HCT116 (cell line): ENCODE results near the gene TTC39C. TPM values are rescaled to one million over a fixed set of nuclear protein-coding genes. Genes with fewer than 3 reads are reported as not detected.

ENCODE experiments used
- ATAC-seq: fragments of 200-7000 bp; cut with Tn5 transposase; 2 replicates; pipeline ENCODE4 v1.9.1; 2020; ENCODE audit warnings: mild to moderate bottlenecking, moderate library complexity
- BruUV-seq: library from RNA; stranded (reverse); fragments of 400-500 nt; replicated peaks from 2 replicates; lab custom pipeline; 2021; lab: Mats Ljungman, UMichigan
- CTCF ChIA-PET: fragments of 300-600 bp; sonication (Branson Sonifier 250); formaldehyde crosslinking; loops from one replicate; lab custom pipeline; 2021; ENCODE audit warnings: antibody characterized with exemption; lab: Charles Lee
- POLR2A ChIA-PET: fragments of 300-600, 350-600 bp; sonication (Branson Sonifier 250); formaldehyde crosslinking; loops from one replicate; lab custom pipeline; 2021; ENCODE audit warnings: antibody characterized with exemption; lab: Charles Lee
- RAD21 ChIA-PET, 2 experiments: fragments of 300-600 bp; sonication (Branson Sonifier 250); formaldehyde crosslinking; loops; one replicate each; lab custom pipeline; 2023; ENCODE audit warnings: low total read pairs in 2 of 2; ENCODE audit not compliant: uncharacterized antibody in 2 of 2, unreplicated experiment in 2 of 2, low non-redundant PET in 1 of 2; lab: Charles Lee
- DNase-seq: peaks from one replicate; pipeline ENCODE4 v3.0.0-alpha.2; 2010; ENCODE audit warnings: low read depth, low spot score
- H2AFZ ChIP-seq: fragments of 200-600 bp; shearing (Covaris generic), sonication (generic); 2 replicates; pipeline ENCODE4 v1.6.1; 2017; ENCODE audit warnings: low read depth, mixed run types, mixed read lengths, antibody characterized with exemption, low read length; ENCODE audit not compliant: poor library complexity, severe bottlenecking
- H3K27ac ChIP-seq: 2 replicates; pipeline ENCODE4 v1.5.1; 2012; ENCODE audit warnings: low read depth, low read length
- H3K27me3 ChIP-seq: fragments of 200-600 bp; sonication (generic); 2 replicates; pipeline ENCODE4 v1.6.1; 2016; ENCODE audit warnings: mixed run types, low read length, mixed read lengths; ENCODE audit not compliant: insufficient read depth
- H3K36me3 ChIP-seq, 2 experiments: fragments of 200-500 bp in 1 of 2; fragments of 200-600 bp in 1 of 2; sonication (Bioruptor generic) in 1 of 2; sonication (generic) in 1 of 2; 2 replicates each; pipeline versions ENCODE4 v1.5.1 to v1.6.1; 2014 to 2016; ENCODE audit warnings: low read length in 2 of 2, inconsistent platforms in 1 of 2, mixed read lengths in 1 of 2, mixed run types in 1 of 2; ENCODE audit not compliant: insufficient read depth in 2 of 2, control insufficient read depth in 1 of 2
- H3K4me1 ChIP-seq, 2 experiments: fragments of 200-600 bp in 1 of 2; sonication (generic) in 1 of 2; 2 replicates each; pipeline versions ENCODE4 v1.5.1 to v1.6.1; 2012 to 2017; ENCODE audit warnings: low read length in 2 of 2, inconsistent platforms in 1 of 2, mild to moderate bottlenecking in 1 of 2, mixed read lengths in 1 of 2, mixed run types in 1 of 2, moderate library complexity in 1 of 2; ENCODE audit not compliant: insufficient read depth in 2 of 2, control insufficient read depth in 1 of 2
- H3K4me2 ChIP-seq: fragments of 200-600 bp; sonication (generic); 2 replicates; pipeline ENCODE4 v1.6.1; 2017; ENCODE audit warnings: mixed run types, low read length, mixed read lengths
- H3K4me3 ChIP-seq, 2 experiments: fragments of 200-600 bp in 1 of 2; sonication (generic) in 1 of 2; replicated peaks in 1 of 2; 2 replicates each; pipeline ENCODE4 v1.5.1; 2011 to 2016; ENCODE audit warnings: low read length in 2 of 2, control low read depth in 1 of 2, low read depth in 1 of 2, mild to moderate bottlenecking in 1 of 2, mixed read lengths in 1 of 2, mixed run types in 1 of 2
- H3K79me2 ChIP-seq: fragments of 200-600 bp; sonication (generic); 2 replicates; pipeline ENCODE4 v1.6.1; 2017; ENCODE audit warnings: mild to moderate bottlenecking, mixed run types, low read length, moderate library complexity, mixed read lengths; ENCODE audit not compliant: insufficient read depth
- H3K9ac ChIP-seq: fragments of 200-600 bp; sonication (generic); 2 replicates; pipeline ENCODE4 v1.6.1; 2016; ENCODE audit warnings: low read length, mixed read lengths
- H3K9me2 ChIP-seq: fragments of 200-600 bp; sonication (generic), shearing (Covaris generic); 2 replicates; pipeline ENCODE4 v1.6.1; 2017; ENCODE audit warnings: mixed run types, mild to moderate bottlenecking, moderate library complexity; ENCODE audit not compliant: insufficient read depth
- H3K9me3 ChIP-seq, 2 experiments: fragments of 200-500 bp in 1 of 2; fragments of 200-600 bp in 1 of 2; sonication (Bioruptor generic) in 1 of 2; sonication (generic) in 1 of 2; 2 replicates each; pipeline ENCODE4 v1.6.1; 2014 to 2017; ENCODE audit warnings: low read length in 2 of 2, mixed read lengths in 2 of 2, inconsistent platforms in 1 of 2, low read depth in 1 of 2, mild to moderate bottlenecking in 1 of 2, mixed run types in 1 of 2, moderate library complexity in 1 of 2; ENCODE audit not compliant: control insufficient read depth in 1 of 2, insufficient read depth in 1 of 2
- H4K20me1 ChIP-seq: fragments of 200-600 bp; sonication (generic), shearing (Covaris generic); 2 replicates; pipeline ENCODE4 v1.6.1; 2017; ENCODE audit warnings: mixed run types, mild to moderate bottlenecking, moderate library complexity; ENCODE audit not compliant: insufficient read depth
- CBX3 ChIP-seq: IDR thresholded peaks from 2 replicates; pipeline ENCODE4 v1.6.1; 2012; ENCODE audit warnings: low read depth
- EGR1 ChIP-seq: IDR thresholded peaks from 2 replicates; pipeline ENCODE4 v1.6.1; 2012; ENCODE audit warnings: low read depth
- ELF1 ChIP-seq: IDR thresholded peaks from 2 replicates; pipeline ENCODE4 v1.6.1; 2012; ENCODE audit warnings: low read depth, borderline replicate concordance
- EZH2 ChIP-seq: fragments of 200-600 bp; sonication (generic); IDR thresholded peaks from 2 replicates; pipeline ENCODE4 v1.6.1; 2017; ENCODE audit warnings: antibody characterized with exemption, mixed run types
- EZH2phosphoT487 ChIP-seq: fragments of 200-600 bp; IDR thresholded peaks from 2 replicates; pipeline ENCODE4 v1.6.1; 2018; ENCODE audit warnings: antibody characterized with exemption, borderline replicate concordance
- FOSL1 ChIP-seq: IDR thresholded peaks from 2 replicates; pipeline ENCODE4 v1.6.1; 2012; ENCODE audit warnings: low read depth
- JUND ChIP-seq: IDR thresholded peaks from 2 replicates; pipeline ENCODE4 v1.6.1; 2012
- POLR2A ChIP-seq: IDR thresholded peaks from 2 replicates; pipeline ENCODE4 v1.7.0; 2011; ENCODE audit warnings: borderline replicate concordance; ENCODE audit not compliant: insufficient read depth, insufficient read length; ENCODE audit errors: extremely low read depth
- POLR2AphosphoS5 ChIP-seq: IDR thresholded peaks from 2 replicates; pipeline ENCODE4 v1.6.1; 2011; ENCODE audit warnings: mild to moderate bottlenecking, low read depth, low read length, moderate library complexity
- RAD21 ChIP-seq: IDR thresholded peaks from 2 replicates; pipeline ENCODE4 v1.6.1; 2012; ENCODE audit warnings: low read depth, mild to moderate bottlenecking
- SIN3A ChIP-seq: IDR thresholded peaks from 2 replicates; pipeline ENCODE4 v1.6.1; 2012; ENCODE audit warnings: low read depth
- SRF ChIP-seq: IDR thresholded peaks from 2 replicates; pipeline ENCODE4 v1.6.1; 2012; ENCODE audit warnings: low read depth
- TCF7L2 ChIP-seq: IDR thresholded peaks from 2 replicates; pipeline ENCODE4 v1.7.0; 2011; ENCODE audit warnings: borderline replicate concordance, inconsistent platforms; ENCODE audit not compliant: insufficient read depth, insufficient read length; ENCODE audit errors: extremely low read depth
- YY1 ChIP-seq: IDR thresholded peaks from 2 replicates; pipeline ENCODE4 v1.6.1; 2011; ENCODE audit warnings: low read length, low read depth, moderate library complexity, mild to moderate bottlenecking; ENCODE audit not compliant: insufficient replicate concordance; ENCODE audit errors: extremely low read depth
- ZFX ChIP-seq: fragments of 450-650 bp; IDR thresholded peaks from 2 replicates; pipeline ENCODE4 v1.6.1; 2017
- ZNF274 ChIP-seq: fragments of 200-500 bp; sonication (Bioruptor generic); IDR thresholded peaks from 2 replicates; pipeline ENCODE4 v1.6.1; 2014; ENCODE audit warnings: mild to moderate bottlenecking, low read depth, low read length, inconsistent platforms
- intact Hi-C: fragments of 100-400 bp; cut with micrococcal nuclease; formaldehyde crosslinking; loops from 2 replicates; pipeline ENCODE4 v1.10.0; 2022
- total RNA-seq: library from RNA; stranded (reverse); gene quantifications from one replicate; pipeline ENCODE4 v1.2.1, GENCODE V29; 2021; ENCODE audit not compliant: unreplicated experiment
- TF ChIP-seq, protein P1 (sequence below): IDR thresholded peaks from 2 replicates; pipeline ENCODE4 v1.6.1; 2011; ENCODE audit warnings: mild to moderate bottlenecking, low read length, moderate library complexity; ENCODE audit not compliant: insufficient replicate concordance; ENCODE audit errors: extremely low read depth
- TF ChIP-seq, protein P2 (sequence below): IDR thresholded peaks from 2 replicates; pipeline ENCODE4 v1.6.1; 2012

Gene TTC39C
- total RNA-seq, 1 experiment from 2014 or later = 24.8 TPM

- RAD21 ChIA-PET = no interaction called here
- TF ChIP-seq ELF1 = no peak
- no peak for TF ChIP-seq EGR1
- no peak for TF ChIP-seq EZH2phosphoT487
- no peak for TF ChIP-seq JUND
- TF ChIP-seq CBX3 = no peak
- TF ChIP-seq POLR2AphosphoS5 = no peak
- no peak for TF ChIP-seq FOSL1
- TF ChIP-seq ZFX = no peak
- no peak for TF ChIP-seq TCF7L2
- TF ChIP-seq POLR2A = no peak
- no peak for TF ChIP-seq SIN3A
- TF ChIP-seq SRF = no peak
- TF ChIP-seq EZH2 = no peak
- no peak for TF ChIP-seq YY1
- TF ChIP-seq, protein P1, sequence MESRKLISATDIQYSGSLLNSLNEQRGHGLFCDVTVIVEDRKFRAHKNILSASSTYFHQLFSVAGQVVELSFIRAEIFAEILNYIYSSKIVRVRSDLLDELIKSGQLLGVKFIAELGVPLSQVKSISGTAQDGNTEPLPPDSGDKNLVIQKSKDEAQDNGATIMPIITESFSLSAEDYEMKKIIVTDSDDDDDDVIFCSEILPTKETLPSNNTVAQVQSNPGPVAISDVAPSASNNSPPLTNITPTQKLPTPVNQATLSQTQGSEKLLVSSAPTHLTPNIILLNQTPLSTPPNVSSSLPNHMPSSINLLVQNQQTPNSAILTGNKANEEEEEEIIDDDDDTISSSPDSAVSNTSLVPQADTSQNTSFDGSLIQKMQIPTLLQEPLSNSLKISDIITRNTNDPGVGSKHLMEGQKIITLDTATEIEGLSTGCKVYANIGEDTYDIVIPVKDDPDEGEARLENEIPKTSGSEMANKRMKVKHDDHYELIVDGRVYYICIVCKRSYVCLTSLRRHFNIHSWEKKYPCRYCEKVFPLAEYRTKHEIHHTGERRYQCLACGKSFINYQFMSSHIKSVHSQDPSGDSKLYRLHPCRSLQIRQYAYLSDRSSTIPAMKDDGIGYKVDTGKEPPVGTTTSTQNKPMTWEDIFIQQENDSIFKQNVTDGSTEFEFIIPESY = no peak
- no peak for TF ChIP-seq ZNF274
- TF ChIP-seq, protein P2, sequence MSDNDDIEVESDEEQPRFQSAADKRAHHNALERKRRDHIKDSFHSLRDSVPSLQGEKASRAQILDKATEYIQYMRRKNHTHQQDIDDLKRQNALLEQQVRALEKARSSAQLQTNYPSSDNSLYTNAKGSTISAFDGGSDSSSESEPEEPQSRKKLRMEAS = no peak
- no peak for TF ChIP-seq RAD21
- TF ChIP-seq, all 23 proteins: peak for 0
- BruUV-seq = no TSS peak
- H3K27me3 ChIP-seq = no peaks in the 10 kb centered on the region
- no peaks in the 10 kb centered on the region for H4K20me1 ChIP-seq
- H3K4me3 ChIP-seq = no peak overlapping the region
- intact Hi-C loops = no loop called here
- no peaks in the 10 kb centered on the region for H3K36me3 ChIP-seq
- POLR2A ChIA-PET = no interaction called here
- no peaks in the 10 kb centered on the region for H3K9me2 ChIP-seq
- H2AFZ ChIP-seq = no peak overlapping the region
- H3K9me3 ChIP-seq = no peaks in the 10 kb centered on the region
- H3K4me1 ChIP-seq = peaks cover 4 to 6% of the 10 kb centered on the region in 2 experiments; a peak in 3 of 4 replicates
- H3K4me2 ChIP-seq = no peak overlapping the region
- no peak overlapping the region for H3K27ac ChIP-seq
- no peaks in the 10 kb centered on the region for H3K79me2 ChIP-seq
- CTCF ChIA-PET = no interaction called here
- DNase-seq = no peak
- no peak overlapping the region for H3K9ac ChIP-seq
- ATAC-seq = no peak
Measured at GRCh38 chr18:23992089-23992940, 22.2 kb upstream of the TTC39C start.
